HCT116 (cell line): ENCODE data around the gene CMTM2. TPM values are rescaled to one million over a fixed set of nuclear protein-coding genes. Genes with fewer than 3 reads are reported as not detected.

ENCODE experiments used
- ATAC-seq: fragments of 200-7000 bp; cut with Tn5 transposase; 2 replicates; pipeline ENCODE4 v1.9.1; 2020; ENCODE audit warnings: mild to moderate bottlenecking, moderate library complexity
- BruUV-seq: library from RNA; stranded (reverse); fragments of 400-500 nt; replicated peaks from 2 replicates; lab custom pipeline; 2021; lab: Mats Ljungman, UMichigan
- CTCF ChIA-PET: fragments of 300-600 bp; sonication (Branson Sonifier 250); formaldehyde crosslinking; loops from one replicate; lab custom pipeline; 2021; ENCODE audit warnings: antibody characterized with exemption; lab: Charles Lee
- POLR2A ChIA-PET: fragments of 300-600, 350-600 bp; sonication (Branson Sonifier 250); formaldehyde crosslinking; loops from one replicate; lab custom pipeline; 2021; ENCODE audit warnings: antibody characterized with exemption; lab: Charles Lee
- RAD21 ChIA-PET, 2 experiments: fragments of 300-600 bp; sonication (Branson Sonifier 250); formaldehyde crosslinking; loops; one replicate each; lab custom pipeline; 2023; ENCODE audit warnings: low total read pairs in 2 of 2; ENCODE audit not compliant: uncharacterized antibody in 2 of 2, unreplicated experiment in 2 of 2, low non-redundant PET in 1 of 2; lab: Charles Lee
- DNase-seq: peaks from one replicate; pipeline ENCODE4 v3.0.0-alpha.2; 2010; ENCODE audit warnings: low read depth, low spot score
- H2AFZ ChIP-seq: fragments of 200-600 bp; shearing (Covaris generic), sonication (generic); 2 replicates; pipeline ENCODE4 v1.6.1; 2017; ENCODE audit warnings: low read depth, mixed run types, mixed read lengths, antibody characterized with exemption, low read length; ENCODE audit not compliant: poor library complexity, severe bottlenecking
- H3K27ac ChIP-seq: 2 replicates; pipeline ENCODE4 v1.5.1; 2012; ENCODE audit warnings: low read depth, low read length
- H3K27me3 ChIP-seq: fragments of 200-600 bp; sonication (generic); 2 replicates; pipeline ENCODE4 v1.6.1; 2016; ENCODE audit warnings: mixed run types, low read length, mixed read lengths; ENCODE audit not compliant: insufficient read depth
- H3K36me3 ChIP-seq, 2 experiments: fragments of 200-500 bp in 1 of 2; fragments of 200-600 bp in 1 of 2; sonication (Bioruptor generic) in 1 of 2; sonication (generic) in 1 of 2; 2 replicates each; pipeline versions ENCODE4 v1.5.1 to v1.6.1; 2014 to 2016; ENCODE audit warnings: low read length in 2 of 2, inconsistent platforms in 1 of 2, mixed read lengths in 1 of 2, mixed run types in 1 of 2; ENCODE audit not compliant: insufficient read depth in 2 of 2, control insufficient read depth in 1 of 2
- H3K4me1 ChIP-seq, 2 experiments: fragments of 200-600 bp in 1 of 2; sonication (generic) in 1 of 2; 2 replicates each; pipeline versions ENCODE4 v1.5.1 to v1.6.1; 2012 to 2017; ENCODE audit warnings: low read length in 2 of 2, inconsistent platforms in 1 of 2, mild to moderate bottlenecking in 1 of 2, mixed read lengths in 1 of 2, mixed run types in 1 of 2, moderate library complexity in 1 of 2; ENCODE audit not compliant: insufficient read depth in 2 of 2, control insufficient read depth in 1 of 2
- H3K4me2 ChIP-seq: fragments of 200-600 bp; sonication (generic); 2 replicates; pipeline ENCODE4 v1.6.1; 2017; ENCODE audit warnings: mixed run types, low read length, mixed read lengths
- H3K4me3 ChIP-seq, 2 experiments: fragments of 200-600 bp in 1 of 2; sonication (generic) in 1 of 2; replicated peaks in 1 of 2; 2 replicates each; pipeline ENCODE4 v1.5.1; 2011 to 2016; ENCODE audit warnings: low read length in 2 of 2, control low read depth in 1 of 2, low read depth in 1 of 2, mild to moderate bottlenecking in 1 of 2, mixed read lengths in 1 of 2, mixed run types in 1 of 2
- H3K79me2 ChIP-seq: fragments of 200-600 bp; sonication (generic); 2 replicates; pipeline ENCODE4 v1.6.1; 2017; ENCODE audit warnings: mild to moderate bottlenecking, mixed run types, low read length, moderate library complexity, mixed read lengths; ENCODE audit not compliant: insufficient read depth
- H3K9ac ChIP-seq: fragments of 200-600 bp; sonication (generic); 2 replicates; pipeline ENCODE4 v1.6.1; 2016; ENCODE audit warnings: low read length, mixed read lengths
- H3K9me2 ChIP-seq: fragments of 200-600 bp; sonication (generic), shearing (Covaris generic); 2 replicates; pipeline ENCODE4 v1.6.1; 2017; ENCODE audit warnings: mixed run types, mild to moderate bottlenecking, moderate library complexity; ENCODE audit not compliant: insufficient read depth
- H3K9me3 ChIP-seq, 2 experiments: fragments of 200-500 bp in 1 of 2; fragments of 200-600 bp in 1 of 2; sonication (Bioruptor generic) in 1 of 2; sonication (generic) in 1 of 2; 2 replicates each; pipeline ENCODE4 v1.6.1; 2014 to 2017; ENCODE audit warnings: low read length in 2 of 2, mixed read lengths in 2 of 2, inconsistent platforms in 1 of 2, low read depth in 1 of 2, mild to moderate bottlenecking in 1 of 2, mixed run types in 1 of 2, moderate library complexity in 1 of 2; ENCODE audit not compliant: control insufficient read depth in 1 of 2, insufficient read depth in 1 of 2
- H4K20me1 ChIP-seq: fragments of 200-600 bp; sonication (generic), shearing (Covaris generic); 2 replicates; pipeline ENCODE4 v1.6.1; 2017; ENCODE audit warnings: mixed run types, mild to moderate bottlenecking, moderate library complexity; ENCODE audit not compliant: insufficient read depth
- CBX3 ChIP-seq: IDR thresholded peaks from 2 replicates; pipeline ENCODE4 v1.6.1; 2012; ENCODE audit warnings: low read depth
- CEBPB ChIP-seq: IDR thresholded peaks from 2 replicates; pipeline ENCODE4 v1.6.1; 2012; ENCODE audit warnings: low read depth
- EGR1 ChIP-seq: IDR thresholded peaks from 2 replicates; pipeline ENCODE4 v1.6.1; 2012; ENCODE audit warnings: low read depth
- ELF1 ChIP-seq: IDR thresholded peaks from 2 replicates; pipeline ENCODE4 v1.6.1; 2012; ENCODE audit warnings: low read depth, borderline replicate concordance
- EZH2 ChIP-seq: fragments of 200-600 bp; sonication (generic); IDR thresholded peaks from 2 replicates; pipeline ENCODE4 v1.6.1; 2017; ENCODE audit warnings: antibody characterized with exemption, mixed run types
- EZH2phosphoT487 ChIP-seq: fragments of 200-600 bp; IDR thresholded peaks from 2 replicates; pipeline ENCODE4 v1.6.1; 2018; ENCODE audit warnings: antibody characterized with exemption, borderline replicate concordance
- FOSL1 ChIP-seq: IDR thresholded peaks from 2 replicates; pipeline ENCODE4 v1.6.1; 2012; ENCODE audit warnings: low read depth
- JUND ChIP-seq: IDR thresholded peaks from 2 replicates; pipeline ENCODE4 v1.6.1; 2012
- MAX ChIP-seq: IDR thresholded peaks from 2 replicates; pipeline ENCODE4 v1.6.1; 2012
- POLR2A ChIP-seq: IDR thresholded peaks from 2 replicates; pipeline ENCODE4 v1.7.0; 2011; ENCODE audit warnings: borderline replicate concordance; ENCODE audit not compliant: insufficient read depth, insufficient read length; ENCODE audit errors: extremely low read depth
- POLR2AphosphoS5 ChIP-seq: IDR thresholded peaks from 2 replicates; pipeline ENCODE4 v1.6.1; 2011; ENCODE audit warnings: mild to moderate bottlenecking, low read depth, low read length, moderate library complexity
- RAD21 ChIP-seq: IDR thresholded peaks from 2 replicates; pipeline ENCODE4 v1.6.1; 2012; ENCODE audit warnings: low read depth, mild to moderate bottlenecking
- SIN3A ChIP-seq: IDR thresholded peaks from 2 replicates; pipeline ENCODE4 v1.6.1; 2012; ENCODE audit warnings: low read depth
- SRF ChIP-seq: IDR thresholded peaks from 2 replicates; pipeline ENCODE4 v1.6.1; 2012; ENCODE audit warnings: low read depth
- TCF7L2 ChIP-seq: IDR thresholded peaks from 2 replicates; pipeline ENCODE4 v1.7.0; 2011; ENCODE audit warnings: borderline replicate concordance, inconsistent platforms; ENCODE audit not compliant: insufficient read depth, insufficient read length; ENCODE audit errors: extremely low read depth
- YY1 ChIP-seq: IDR thresholded peaks from 2 replicates; pipeline ENCODE4 v1.6.1; 2011; ENCODE audit warnings: low read length, low read depth, moderate library complexity, mild to moderate bottlenecking; ENCODE audit not compliant: insufficient replicate concordance; ENCODE audit errors: extremely low read depth
- ZBTB33 ChIP-seq: IDR thresholded peaks from 2 replicates; pipeline ENCODE4 v1.6.1; 2011; ENCODE audit warnings: mild to moderate bottlenecking, low read length, moderate library complexity; ENCODE audit not compliant: insufficient replicate concordance; ENCODE audit errors: extremely low read depth
- ZFX ChIP-seq: fragments of 450-650 bp; IDR thresholded peaks from 2 replicates; pipeline ENCODE4 v1.6.1; 2017
- ZNF274 ChIP-seq: fragments of 200-500 bp; sonication (Bioruptor generic); IDR thresholded peaks from 2 replicates; pipeline ENCODE4 v1.6.1; 2014; ENCODE audit warnings: mild to moderate bottlenecking, low read depth, low read length, inconsistent platforms
- intact Hi-C: fragments of 100-400 bp; cut with micrococcal nuclease; formaldehyde crosslinking; loops from 2 replicates; pipeline ENCODE4 v1.10.0; 2022
- total RNA-seq: library from RNA; stranded (reverse); gene quantifications from one replicate; pipeline ENCODE4 v1.2.1, GENCODE V29; 2021; ENCODE audit not compliant: unreplicated experiment
- TF ChIP-seq, protein P1 (sequence below): IDR thresholded peaks from 2 replicates; pipeline ENCODE4 v1.6.1; 2012; ENCODE audit warnings: low read depth

Gene CMTM2
- total RNA-seq, 1 experiment from 2014 or later = 0.42 TPM

- DNase-seq = no peak
- TF ChIP-seq SIN3A = no peak
- TF ChIP-seq MAX = no peak
- TF ChIP-seq EGR1 = no peak
- no peak for TF ChIP-seq FOSL1
- TF ChIP-seq SRF = no peak
- TF ChIP-seq, protein P1, sequence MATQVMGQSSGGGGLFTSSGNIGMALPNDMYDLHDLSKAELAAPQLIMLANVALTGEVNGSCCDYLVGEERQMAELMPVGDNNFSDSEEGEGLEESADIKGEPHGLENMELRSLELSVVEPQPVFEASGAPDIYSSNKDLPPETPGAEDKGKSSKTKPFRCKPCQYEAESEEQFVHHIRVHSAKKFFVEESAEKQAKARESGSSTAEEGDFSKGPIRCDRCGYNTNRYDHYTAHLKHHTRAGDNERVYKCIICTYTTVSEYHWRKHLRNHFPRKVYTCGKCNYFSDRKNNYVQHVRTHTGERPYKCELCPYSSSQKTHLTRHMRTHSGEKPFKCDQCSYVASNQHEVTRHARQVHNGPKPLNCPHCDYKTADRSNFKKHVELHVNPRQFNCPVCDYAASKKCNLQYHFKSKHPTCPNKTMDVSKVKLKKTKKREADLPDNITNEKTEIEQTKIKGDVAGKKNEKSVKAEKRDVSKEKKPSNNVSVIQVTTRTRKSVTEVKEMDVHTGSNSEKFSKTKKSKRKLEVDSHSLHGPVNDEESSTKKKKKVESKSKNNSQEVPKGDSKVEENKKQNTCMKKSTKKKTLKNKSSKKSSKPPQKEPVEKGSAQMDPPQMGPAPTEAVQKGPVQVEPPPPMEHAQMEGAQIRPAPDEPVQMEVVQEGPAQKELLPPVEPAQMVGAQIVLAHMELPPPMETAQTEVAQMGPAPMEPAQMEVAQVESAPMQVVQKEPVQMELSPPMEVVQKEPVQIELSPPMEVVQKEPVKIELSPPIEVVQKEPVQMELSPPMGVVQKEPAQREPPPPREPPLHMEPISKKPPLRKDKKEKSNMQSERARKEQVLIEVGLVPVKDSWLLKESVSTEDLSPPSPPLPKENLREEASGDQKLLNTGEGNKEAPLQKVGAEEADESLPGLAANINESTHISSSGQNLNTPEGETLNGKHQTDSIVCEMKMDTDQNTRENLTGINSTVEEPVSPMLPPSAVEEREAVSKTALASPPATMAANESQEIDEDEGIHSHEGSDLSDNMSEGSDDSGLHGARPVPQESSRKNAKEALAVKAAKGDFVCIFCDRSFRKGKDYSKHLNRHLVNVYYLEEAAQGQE = no peak
- no peak for TF ChIP-seq ZFX
- TF ChIP-seq ZNF274 = no peak
- TF ChIP-seq EZH2 = no peak
- no peak for TF ChIP-seq YY1
- TF ChIP-seq TCF7L2 = no peak
- TF ChIP-seq ELF1 = no peak
- no peak for TF ChIP-seq POLR2A
- TF ChIP-seq CBX3 = no peak
- TF ChIP-seq JUND = no peak
- no peak for TF ChIP-seq CEBPB
- TF ChIP-seq POLR2AphosphoS5 = no peak
- TF ChIP-seq RAD21 = no peak
- no peak for TF ChIP-seq ZBTB33
- TF ChIP-seq EZH2phosphoT487 = no peak
- H3K27me3 ChIP-seq = no peaks in the 10 kb centered on the region
- no peak overlapping the region for H2AFZ ChIP-seq
- no peaks in the 10 kb centered on the region for H3K9me2 ChIP-seq
- ATAC-seq = no peak
- ChIA-PET RAD21 (no interaction called here), CTCF (interaction anchor here (1.4 to 4.3 kb wide), 2 partner anchors 12 to 210 kb away, joined by 5 to 41 read pairs; partner anchors contain the start of gene NAE1), POLR2A (no interaction called here)
- intact Hi-C loops = no loop called here
- no peaks in the 10 kb centered on the region for H3K9me3 ChIP-seq
- peaks cover 25 to 33% of the 10 kb centered on the region in 2 experiments for H3K4me1 ChIP-seq
- no peak overlapping the region for H3K9ac ChIP-seq
- no peak overlapping the region for H3K27ac ChIP-seq
- no peak overlapping the region for H3K4me3 ChIP-seq
- peaks cover 0 to 4% of the 10 kb centered on the region in 2 experiments; a peak in 1 of 4 replicates for H3K36me3 ChIP-seq
- BruUV-seq = no TSS peak
- H3K79me2 ChIP-seq = no peaks in the 10 kb centered on the region
- H4K20me1 ChIP-seq = no peaks in the 10 kb centered on the region
- H3K4me2 ChIP-seq = no peak overlapping the region
These were observed 41.1 kb downstream of the CMTM2 start for GRCh38 chr16:66620429-66620795.
